ENCODE measurements around the gene POFUT1. TPM values are rescaled to one million over a fixed set of nuclear protein-coding genes. Genes with fewer than 3 reads are reported as not detected.
"Not testable (repeated sequence)": the region's sequence is repeated elsewhere in the genome, so short reads cannot be mapped to it uniquely, and the experiment has no call there.

POFUT1 gene
- total and polyA plus RNA-seq, 2 donors = 9.1 to 11.2 TPM

- Histone ChIP-seq H3K36me3 (ENCODE audit: control insufficient read depth in 2 of 2, insufficient read depth in 2 of 2, low read length in 1 of 2) (peaks cover 53 to 54% of the 10 kb centered on the region in 2 donors), H3K9me3 (ENCODE audit: control insufficient read depth in 2 of 2, insufficient read depth in 1 of 2, low read length in 1 of 2) (no peaks in the 10 kb centered on the region), H3K4me3 (ENCODE audit: low read length in 2 of 2) (no peak overlapping the region), H3K27me3 (ENCODE audit: control insufficient read depth in 2 of 2, insufficient read depth in 1 of 2, low read length in 1 of 2) (no peaks in the 10 kb centered on the region), H3K4me1 (ENCODE audit: control insufficient read depth in 2 of 2, insufficient read depth in 2 of 2, low read length in 2 of 2) (no peaks in the 10 kb centered on the region), H3K27ac (ENCODE audit: low read depth in 1 of 2, low read length in 1 of 2) (no peak overlapping the region)
- WGBS = 98% methylated on average over 21 of the region's 21 CpGs
- no peak for DNase-seq (ENCODE audit: low read depth in 6 of 9, low spot score in 9 of 9)
Observed at GRCh38 chr20:32164984-32165735, 42.5 kb upstream of the POFUT1 start.

GRCh38 chr20:32165836-32166545 lies 41.7 kb upstream of the POFUT1 start:
- WGBS = 97% methylated on average over 8 of the region's 8 CpGs
- no peaks in the 10 kb centered on the region for H3K9me3 ChIP-seq (ENCODE audit: control insufficient read depth in 2 of 2, insufficient read depth in 1 of 2, low read length in 1 of 2)
- H3K27ac ChIP-seq (ENCODE audit: low read depth in 1 of 2, low read length in 1 of 2) = no peak overlapping the region
- no peaks in the 10 kb centered on the region for H3K4me1 ChIP-seq (ENCODE audit: control insufficient read depth in 2 of 2, insufficient read depth in 2 of 2, low read length in 2 of 2)
- no peak overlapping the region for H3K4me3 ChIP-seq (ENCODE audit: low read length in 2 of 2)
- H3K27me3 ChIP-seq (ENCODE audit: control insufficient read depth in 2 of 2, insufficient read depth in 1 of 2, low read length in 1 of 2) = no peaks in the 10 kb centered on the region
- peaks cover 48 to 51% of the 10 kb centered on the region in 2 donors for H3K36me3 ChIP-seq (ENCODE audit: control insufficient read depth in 2 of 2, insufficient read depth in 2 of 2, low read length in 1 of 2)
- DNase-seq (ENCODE audit: low read depth in 6 of 9, low spot score in 9 of 9) = no peak

GRCh38 chr20:32167552-32167951 lies 40.1 kb upstream of the POFUT1 start:
- Histone ChIP-seq H3K4me1 (ENCODE audit: control insufficient read depth in 2 of 2, insufficient read depth in 2 of 2, low read length in 2 of 2) (no peaks in the 10 kb centered on the region), H3K9me3 (ENCODE audit: control insufficient read depth in 2 of 2, insufficient read depth in 1 of 2, low read length in 1 of 2) (no peaks in the 10 kb centered on the region), H3K27ac (ENCODE audit: low read depth in 1 of 2, low read length in 1 of 2) (no peak overlapping the region), H3K27me3 (ENCODE audit: control insufficient read depth in 2 of 2, insufficient read depth in 1 of 2, low read length in 1 of 2) (no peaks in the 10 kb centered on the region), H3K4me3 (ENCODE audit: low read length in 2 of 2) (no peak overlapping the region), H3K36me3 (ENCODE audit: control insufficient read depth in 2 of 2, insufficient read depth in 2 of 2, low read length in 1 of 2) (peaks cover 34 to 36% of the 10 kb centered on the region in 2 donors)
- DNase-seq (ENCODE audit: low read depth in 6 of 9, low spot score in 9 of 9) = no peak
- 98% methylated on average over 4 of the region's 4 CpGs for WGBS

- Histone ChIP-seq H3K36me3 (ENCODE audit: control insufficient read depth in 2 of 2, insufficient read depth in 2 of 2, low read length in 1 of 2) (peaks cover 31 to 33% of the 10 kb centered on the region in 2 donors), H3K27me3 (ENCODE audit: control insufficient read depth in 2 of 2, insufficient read depth in 1 of 2, low read length in 1 of 2) (no peaks in the 10 kb centered on the region), H3K9me3 (ENCODE audit: control insufficient read depth in 2 of 2, insufficient read depth in 1 of 2, low read length in 1 of 2) (no peaks in the 10 kb centered on the region), H3K4me3 (ENCODE audit: low read length in 2 of 2) (no peak overlapping the region), H3K27ac (ENCODE audit: low read depth in 1 of 2, low read length in 1 of 2) (no peak overlapping the region), H3K4me1 (ENCODE audit: control insufficient read depth in 2 of 2, insufficient read depth in 2 of 2, low read length in 2 of 2) (no peaks in the 10 kb centered on the region)
- DNase-seq (ENCODE audit: low read depth in 6 of 9, low spot score in 9 of 9) = no peak
- WGBS = 92% methylated on average over 2 of the region's 2 CpGs
Observed at GRCh38 chr20:32168184-32168910, 39.3 kb upstream of the POFUT1 start.

- not testable (repeated sequence) for H3K36me3 ChIP-seq (ENCODE audit: control insufficient read depth in 2 of 2, insufficient read depth in 2 of 2, low read length in 1 of 2); H3K4me3 ChIP-seq (ENCODE audit: low read length in 2 of 2); DNase-seq (ENCODE audit: low read depth in 6 of 9, low spot score in 9 of 9); H3K27me3 ChIP-seq (ENCODE audit: control insufficient read depth in 2 of 2, insufficient read depth in 1 of 2, low read length in 1 of 2); H3K9me3 ChIP-seq (ENCODE audit: control insufficient read depth in 2 of 2, insufficient read depth in 1 of 2, low read length in 1 of 2); H3K27ac ChIP-seq (ENCODE audit: low read depth in 1 of 2, low read length in 1 of 2); H3K4me1 ChIP-seq (ENCODE audit: control insufficient read depth in 2 of 2, insufficient read depth in 2 of 2, low read length in 2 of 2)
- WGBS = 98% methylated on average over 7 of the region's 7 CpGs
Observed at GRCh38 chr20:32177696-32178095, 30.0 kb upstream of the POFUT1 start.

GRCh38 chr20:32179515-32179914 lies 28.2 kb upstream of the POFUT1 start:
- no peak for DNase-seq (ENCODE audit: low read depth in 6 of 9, low spot score in 9 of 9)
- Histone ChIP-seq H3K36me3 (ENCODE audit: control insufficient read depth in 2 of 2, insufficient read depth in 2 of 2, low read length in 1 of 2) (no peaks in the 10 kb centered on the region), H3K27ac (ENCODE audit: low read depth in 1 of 2, low read length in 1 of 2) (peak overlapping the region in 1 of 2 donors; percentile 10), H3K27me3 (ENCODE audit: control insufficient read depth in 2 of 2, insufficient read depth in 1 of 2, low read length in 1 of 2) (no peaks in the 10 kb centered on the region), H3K4me3 (ENCODE audit: low read length in 2 of 2) (no peak overlapping the region), H3K9me3 (ENCODE audit: control insufficient read depth in 2 of 2, insufficient read depth in 1 of 2, low read length in 1 of 2) (no peaks in the 10 kb centered on the region), H3K4me1 (ENCODE audit: control insufficient read depth in 2 of 2, insufficient read depth in 2 of 2, low read length in 2 of 2) (no peaks in the 10 kb centered on the region)
- WGBS = 95% methylated on average over 2 of the region's 2 CpGs

- no peak overlapping the region for H3K27ac ChIP-seq (ENCODE audit: low read depth in 1 of 2, low read length in 1 of 2)
- no peaks in the 10 kb centered on the region for H3K36me3 ChIP-seq (ENCODE audit: control insufficient read depth in 2 of 2, insufficient read depth in 2 of 2, low read length in 1 of 2)
- H3K4me1 ChIP-seq (ENCODE audit: control insufficient read depth in 2 of 2, insufficient read depth in 2 of 2, low read length in 2 of 2) = no peaks in the 10 kb centered on the region
- no peak overlapping the region for H3K4me3 ChIP-seq (ENCODE audit: low read length in 2 of 2)
- no peaks in the 10 kb centered on the region for H3K27me3 ChIP-seq (ENCODE audit: control insufficient read depth in 2 of 2, insufficient read depth in 1 of 2, low read length in 1 of 2)
- H3K9me3 ChIP-seq (ENCODE audit: control insufficient read depth in 2 of 2, insufficient read depth in 1 of 2, low read length in 1 of 2) = no peaks in the 10 kb centered on the region
- no peak for DNase-seq (ENCODE audit: low read depth in 6 of 9, low spot score in 9 of 9)
- WGBS = 96% methylated on average over 4 of the region's 4 CpGs
Observed at GRCh38 chr20:32179934-32180333, 27.7 kb upstream of the POFUT1 start.

- H3K9me3 ChIP-seq (ENCODE audit: control insufficient read depth in 2 of 2, insufficient read depth in 1 of 2, low read length in 1 of 2) = no peaks in the 10 kb centered on the region
- DNase-seq (ENCODE audit: low read depth in 6 of 9, low spot score in 9 of 9) = no peak
- no peaks in the 10 kb centered on the region for H3K36me3 ChIP-seq (ENCODE audit: control insufficient read depth in 2 of 2, insufficient read depth in 2 of 2, low read length in 1 of 2)
- H3K27me3 ChIP-seq (ENCODE audit: control insufficient read depth in 2 of 2, insufficient read depth in 1 of 2, low read length in 1 of 2) = no peaks in the 10 kb centered on the region
- no peak overlapping the region for H3K27ac ChIP-seq (ENCODE audit: low read depth in 1 of 2, low read length in 1 of 2)
- no peak overlapping the region for H3K4me3 ChIP-seq (ENCODE audit: low read length in 2 of 2)
- no peaks in the 10 kb centered on the region for H3K4me1 ChIP-seq (ENCODE audit: control insufficient read depth in 2 of 2, insufficient read depth in 2 of 2, low read length in 2 of 2)
- WGBS = 97% methylated on average over 2 of the region's 2 CpGs
Observed at GRCh38 chr20:32181606-32182005, 26.1 kb upstream of the POFUT1 start.

Data from thymus (tissue), 11 donors.